Psoas muscle (tissue), 8 donors: Measurements from ENCODE around the gene USP48. TPM values are rescaled to one million over a fixed set of nuclear protein-coding genes. Genes with fewer than 3 reads are reported as not detected.

ENCODE experiments used
- ATAC-seq, 4 donors: fragments of 200-7000 bp; cut with Tn5 transposase; one replicate each; pipeline ENCODE4 v1.9.1; 2020; ENCODE audit warnings: moderate library complexity in 3 of 4, mild to moderate bottlenecking in 2 of 4
- DNase-seq, 2 donors: peaks; one replicate each; pipeline ENCODE4 v3.0.0-alpha.2; 2020
- H3K27ac ChIP-seq: fragments of 200-600 bp; one replicate; pipeline ENCODE4 v1.8.0; 2022
- H3K27me3 ChIP-seq, 3 donors: fragments of 200-600 bp in 1 of 3; one replicate each; pipeline versions ENCODE4 v1.6.1 to v1.8.0; 2013 to 2022; ENCODE audit warnings: low read length in 2 of 3, mild to moderate bottlenecking in 2 of 3, moderate library complexity in 1 of 3; ENCODE audit not compliant: insufficient read depth in 3 of 3
- H3K36me3 ChIP-seq, 2 donors: fragments of 200-600 bp in 1 of 2; one replicate each; pipeline versions ENCODE4 v1.6.1 to v1.8.0; 2013 to 2022; ENCODE audit warnings: low read depth in 1 of 2, mild to moderate bottlenecking in 1 of 2, moderate library complexity in 1 of 2; ENCODE audit not compliant: insufficient read depth in 1 of 2
- H3K4me1 ChIP-seq: fragments of 200-600 bp; one replicate; pipeline ENCODE4 v1.8.0; 2022
- H3K4me3 ChIP-seq: fragments of 200-600 bp; one replicate; pipeline ENCODE4 v1.8.0; 2022; ENCODE audit warnings: mild to moderate bottlenecking
- H3K9me3 ChIP-seq: fragments of 200-600 bp; one replicate; pipeline ENCODE4 v1.8.0; 2022
- CTCF ChIP-seq: fragments of 200-600 bp; IDR thresholded peaks from one replicate; pipeline ENCODE4 v1.8.0; 2022; ENCODE audit warnings: antibody characterized with exemption
- WGBS, 3 donors: extraction: QIAGEN DNeasy Blood & Tissue Kit; methylation state at CpG; one replicate each; pipeline versions ENCODE4 v1.1.6 to v1.1.7; 2013; 5-methylcytosine and 5-hydroxymethylcytosine counted together
- intact Hi-C, 2 donors: fragments of 100-400 bp; cut with DNase I; formaldehyde crosslinking; loops; one replicate each; pipeline versions ENCODE4 v1.11.0 to v1.14.2; 2022
- polyA plus RNA-seq, 3 donors: library from polyadenylated mRNA; stranded (reverse); fragments of 200-250 nt; gene quantifications; one replicate each; pipeline ENCODE4 v1.2.3, GENCODE V29; 2013
- total RNA-seq, 4 donors: library from RNA; stranded (reverse); fragmentation: NEBNext Ultra II Directional in 2 of 4; extraction: Animal tissue kit (Norgen Biotek cat#: 25700) in 2 of 4; gene quantifications; one replicate each; pipeline versions ENCODE4 v1.2.1 to v1.2.4, GENCODE V29; 2021 to 2023
- donor health status: healthy with polysubstance abuse.
- donor health status: DM: no; HTN: no; CAD: no; lungs with moderate emphysema.
- donor health status: Bipolar disorder and iron deficiency.
- donor health status: healthy.
- donor health status: DM: yes; HTN: yes; CAD: no.
- donor health status: DM: no; HTN: no; CAD: no.
- donor health status: DM: no; HTN: no; CAD: no.
- donor health status: DM: yes; HTN: yes; CAD: no.

The USP48 gene
- total and polyA plus RNA-seq, 7 donors = 9.7 to 35.9 (median 20.3) TPM

DNA sequence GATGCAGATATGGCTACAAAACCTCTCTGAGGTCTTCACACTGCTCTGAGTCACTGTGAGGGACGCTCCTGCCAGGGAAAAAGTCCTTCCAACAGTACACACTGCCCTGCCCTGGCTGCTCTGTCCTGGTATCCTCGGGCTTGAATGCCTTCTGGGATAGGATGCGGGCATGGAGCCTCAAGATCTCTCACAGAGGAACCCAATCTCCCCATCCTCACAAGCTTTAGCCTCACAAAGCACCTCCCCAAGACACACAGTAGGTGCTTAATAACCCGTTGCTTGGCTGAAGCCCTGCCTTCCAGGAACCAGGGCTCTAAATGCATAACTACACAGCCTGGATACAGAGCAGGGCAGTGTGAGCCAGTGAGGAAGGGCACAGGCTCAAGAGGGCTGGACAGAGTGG, 123.0 kb downstream of the USP48 start:
- intact Hi-C loops = loop anchor here (2.0 to 10.0 kb wide), 4 partner anchors 148 to 425 kb away; no protein-coding TSS in a partner anchor
- Histone ChIP-seq H3K27ac (no peak overlapping the region), H3K4me1 (no peaks in the 10 kb centered on the region), H3K9me3 (no peaks in the 10 kb centered on the region), H3K4me3 (no peak overlapping the region), H3K36me3 (no peaks in the 10 kb centered on the region), H3K27me3 (peaks cover 0 to 57% (median 12%) of the 10 kb centered on the region in 3 donors)
- ATAC-seq (no peak), DNase-seq (no peak)
- no peak for TF ChIP-seq CTCF
- WGBS, 3 donors = 37 to 44% (median 42%) methylated on average over 4 of the region's 4 CpGs

GRCh38 chr1:21659099-21659923, 123.6 kb downstream of the USP48 start:
- peak; percentile 81 for TF ChIP-seq CTCF
- H3K4me3 ChIP-seq = no peak overlapping the region
- peak; percentile 71 to 86 (median 83) for ATAC-seq
- intact Hi-C loops = loop anchor here (2.0 to 10.0 kb wide), 4 partner anchors 147 to 425 kb away; no protein-coding TSS in a partner anchor
- DNase-seq = peak; percentile 63 to 78
- H3K27ac ChIP-seq = no peak overlapping the region
- H3K36me3 ChIP-seq = no peaks in the 10 kb centered on the region
- H3K27me3 ChIP-seq = peaks cover 0 to 50% (median 12%) of the 10 kb centered on the region in 3 donors
- H3K4me1 ChIP-seq = no peaks in the 10 kb centered on the region
- no peaks in the 10 kb centered on the region for H3K9me3 ChIP-seq
- WGBS, 3 donors = 1% methylated on average over 49 to 64 of the region's 64 CpGs

DNA sequence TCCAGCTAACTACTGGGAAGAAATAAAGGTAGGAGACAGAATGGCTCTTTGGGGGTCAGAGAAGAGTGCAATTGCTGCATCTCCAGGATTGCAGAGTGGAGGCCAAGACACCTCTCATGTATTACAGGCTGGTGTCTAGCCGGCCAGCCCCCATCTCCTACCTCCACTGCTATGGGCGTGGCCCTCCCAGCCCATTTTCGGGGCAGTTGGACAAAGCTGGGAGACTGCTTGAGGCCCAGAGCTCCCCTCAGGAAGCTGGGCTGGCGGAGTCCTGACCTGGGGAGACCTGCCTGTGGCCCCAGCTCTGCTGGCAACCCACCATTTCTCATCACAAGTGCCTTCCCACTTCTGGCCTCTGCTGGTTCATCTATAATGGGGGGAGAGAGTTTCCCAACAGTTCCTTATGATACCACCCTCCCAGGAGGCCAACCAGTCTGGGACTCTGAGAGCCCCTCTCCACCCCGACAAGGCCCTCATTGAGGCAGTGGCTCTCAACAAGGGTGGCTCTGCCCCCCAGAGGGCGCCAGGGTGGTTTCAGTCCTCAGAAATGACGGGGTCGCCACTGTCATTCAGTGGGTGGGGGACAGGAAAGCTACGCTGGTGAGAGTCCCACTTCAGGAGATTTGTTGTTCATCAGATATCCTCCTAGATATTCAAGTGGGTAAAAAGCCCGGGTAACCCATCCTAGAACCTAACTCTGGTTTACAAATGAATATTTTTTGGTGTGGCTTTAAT, 125.3 kb downstream of the USP48 start:
- H3K9me3 ChIP-seq = no peaks in the 10 kb centered on the region
- H3K36me3 ChIP-seq = no peaks in the 10 kb centered on the region
- no peak for DNase-seq
- H3K4me1 ChIP-seq = no peaks in the 10 kb centered on the region
- TF ChIP-seq CTCF = no peak
- H3K4me3 ChIP-seq = no peak overlapping the region
- peaks cover 0 to 43% (median 10%) of the 10 kb centered on the region in 3 donors for H3K27me3 ChIP-seq
- intact Hi-C loops = loop anchor here (2.0 to 10.0 kb wide), 4 partner anchors 145 to 423 kb away; no protein-coding TSS in a partner anchor
- no peak for ATAC-seq
- no peak overlapping the region for H3K27ac ChIP-seq
- WGBS, 3 donors = 71 to 73% (median 71%) methylated on average over 10 of the region's 10 CpGs

DNA sequence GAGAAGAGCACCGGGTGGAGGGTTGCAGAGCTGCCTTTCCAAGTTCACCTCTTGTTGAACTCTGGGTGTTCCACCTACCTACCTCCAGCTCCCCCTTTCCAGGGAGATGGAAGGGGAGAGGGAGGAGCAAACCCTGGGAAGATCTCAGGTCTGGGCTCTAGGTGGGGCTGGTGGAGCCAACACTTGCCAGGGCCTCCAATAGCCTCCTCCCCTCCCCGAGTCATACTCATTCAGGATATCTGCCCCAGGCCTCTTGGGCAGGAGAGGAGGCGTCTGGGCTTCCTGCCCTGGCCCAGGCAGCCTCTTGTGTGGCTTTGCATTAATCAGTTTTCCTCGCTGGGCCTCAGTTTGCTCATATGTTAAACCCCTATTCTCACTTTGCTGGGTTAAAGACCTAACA, 127.2 kb downstream of the USP48 start:
- TF ChIP-seq CTCF = no peak
- intact Hi-C loops = loop anchor here (5.0 to 10.0 kb wide), 3 partner anchors 143 to 421 kb away; no protein-coding TSS in a partner anchor
- H3K9me3 ChIP-seq = no peaks in the 10 kb centered on the region
- H3K4me3 ChIP-seq = no peak overlapping the region
- WGBS, 3 donors = 41 to 49% (median 45%) methylated on average over 4 of the region's 4 CpGs
- H3K4me1 ChIP-seq = peaks cover 3% of the 10 kb centered on the region
- DNase-seq (no peak), ATAC-seq (no peak)
- H3K27me3 ChIP-seq = peaks cover 0 to 39% (median 11%) of the 10 kb centered on the region in 3 donors
- no peak overlapping the region for H3K27ac ChIP-seq
- H3K36me3 ChIP-seq = no peaks in the 10 kb centered on the region
